K562 (cell line): ENCODE measurements around the gene KCTD13. TPM values are rescaled to one million over a fixed set of nuclear protein-coding genes. Genes with fewer than 3 reads are reported as not detected.

ENCODE experiments used
- CLOCK ChIP-seq: fragments of 250-450 bp; sonication (Bioruptor Pico); IDR thresholded peaks from 2 replicates; pipeline ENCODE4 v1.4.0; 2020; ENCODE audit warnings: mild to moderate bottlenecking, moderate library complexity, borderline replicate concordance
- ETV1 ChIP-seq: fragments of 450-650 bp; conservative IDR thresholded peaks from 2 replicates; pipeline ENCODE4 v1.6.1; 2016; ENCODE audit warnings: missing genetic modification characterization, control low read depth, low read depth, missing compliant biosample characterization
- FOXP1 ChIP-seq: sonication (generic); formaldehyde crosslinking; IDR thresholded peaks from 2 replicates; pipeline ENCODE4 v1.8.0; 2022; ENCODE audit warnings: mild to moderate bottlenecking, missing genetic modification reagents
- HMG20A ChIP-seq: fragments of 450-650 bp; formaldehyde crosslinking; conservative IDR thresholded peaks from 2 replicates; pipeline ENCODE4 v1.4.0; 2020; ENCODE audit warnings: mild to moderate bottlenecking, mixed read lengths
- KLF1 ChIP-seq: fragments of 450-650 bp; IDR thresholded peaks from 2 replicates; pipeline ENCODE4 v1.6.1; 2016; ENCODE audit warnings: missing genetic modification characterization, missing compliant biosample characterization
- NCOA6 ChIP-seq: fragments of 450-650 bp; IDR thresholded peaks from 2 replicates; pipeline ENCODE4 v1.6.1; 2017; ENCODE audit warnings: mild to moderate bottlenecking
- PKNOX1 ChIP-seq: fragments of 450-650 bp; IDR thresholded peaks from 2 replicates; pipeline ENCODE4 v1.6.1; 2016
- PRMT5 ChIP-seq: sonication (generic); formaldehyde crosslinking; IDR thresholded peaks from 2 replicates; pipeline ENCODE4 v1.5.0; 2020; ENCODE audit warnings: missing genetic modification reagents
- ZBTB33 ChIP-seq: sonication (generic); formaldehyde crosslinking; IDR thresholded peaks from 2 replicates; pipeline ENCODE4 v1.8.1; 2023; ENCODE audit warnings: mild to moderate bottlenecking, missing genetic modification reagents
- ZC3H11A ChIP-seq: IDR thresholded peaks from 2 replicates; pipeline ENCODE4 v1.6.1; 2012; ENCODE audit warnings: low read depth, low read length, improper control_type of control experiment
- ZMIZ1 ChIP-seq, 2 experiments: fragments of 150-350 bp in 1 of 2; IDR thresholded peaks; 2 replicates each; pipeline ENCODE4 v1.6.1; 2012 to 2016; ENCODE audit warnings: low read depth in 2 of 2, low read length in 2 of 2, mild to moderate bottlenecking in 1 of 2, moderate library complexity in 1 of 2
- ZNF696 ChIP-seq: fragments of 250-450 bp; sonication (Bioruptor Pico); conservative IDR thresholded peaks from 2 replicates; pipeline ENCODE4 v1.4.0; 2020; ENCODE audit warnings: mild to moderate bottlenecking, moderate library complexity
- ZNF740 ChIP-seq, 3 experiments: fragments of 200-800 bp in 1 of 3; sonication (Bioruptor generic) in 1 of 3; sonication (generic) in 1 of 3; formaldehyde crosslinking in 1 of 3; IDR thresholded peaks; 2 replicates each; pipeline versions ENCODE4 v1.6.1 to v1.8.0; 2016 to 2022; ENCODE audit warnings: mild to moderate bottlenecking in 2 of 3, missing compliant biosample characterization in 2 of 3, missing genetic modification characterization in 2 of 3, missing genetic modification reagents in 1 of 3
- ZNF766 ChIP-seq: fragments of 200-800 bp; sonication (Bioruptor generic); conservative IDR thresholded peaks from 2 replicates; pipeline ENCODE4 v1.6.1; 2016; ENCODE audit warnings: missing genetic modification characterization, missing compliant biosample characterization
- polyA plus RNA-seq, 8 experiments: library from polyadenylated mRNA; depleted of rRNA in 4 of 8; stranded (reverse) in 5 of 8; unstranded in 3 of 8; fragments of >200 nt; fragmentation: Nextera tagmentation in 2 of 8; fragmentation: Illumina TruSeq in 1 of 8; extraction: Ambion mirVana in 2 of 8; extraction: Trizol in 1 of 8; gene quantifications; 2 replicates each; pipeline versions ENCODE4 v1.2.1 to v1.2.3, GENCODE V29; 2011 to 2014; ENCODE audit warnings: inconsistent platforms in 1 of 8, missing spikeins in 1 of 8
- total RNA-seq, 7 experiments: library from RNA; depleted of rRNA in 6 of 7; stranded (reverse); fragments of >200 nt in 6 of 7; fragmentation: Illumina TruSeq in 2 of 7; extraction: Trizol in 2 of 7; gene quantifications; 2 replicates each; pipeline versions ENCODE4 v1.2.1 to v1.2.3, GENCODE V29; 2011 to 2021; ENCODE audit warnings: low replicate concordance in 1 of 7

KCTD13 gene
- total and polyA plus RNA-seq, 9 of the 15 experiments (the other 6 are each of a cell fraction or from before 2014, with no cell fraction given): 1.0 to 20.6 (median 9.8) TPM

GRCh38 chr16:29899516-29900101, 26.4 kb downstream of the KCTD13 start, which contains the start of gene SEZ6L2 (continued):
- TF ChIP-seq ZBTB33 (CRISPR knock-in tag) (no peak), PRMT5 (0 out of 2 replicates have a peak, but pooled peaks have one; percentile 34), ZNF696 (CRISPR knock-in tag) (no peak), NCOA6 (0 out of 2 replicates have a peak, but pooled peaks have one; percentile 83), HMG20A (CRISPR knock-in tag) (no peak), ZNF766 (0 out of 2 replicates have a peak, but pooled peaks have one; percentile 43), CLOCK (CRISPR knock-in tag) (no peak), ZMIZ1 (IDR thresholded peaks at IDR 0.05; ENCODE audit: low read depth in 2 of 2, low read length in 2 of 2) (no peak), ZNF740 (CRISPR knock-in tag; IDR thresholded peaks at IDR 0.05) (no peak), ZNF740 (tag; IDR thresholded peaks at IDR 0.05) (no peak), ETV1 (tag) (no peak), KLF1 (tag) (no peak), FOXP1 (CRISPR knock-in tag) (0 out of 2 replicates have a peak, but pooled peaks have one; percentile 72), ZC3H11A (no peak), PKNOX1 (0 out of 2 replicates have a peak, but pooled peaks have one; percentile 6)
